ENCODE measurements around the gene ARHGEF37.

DNA sequence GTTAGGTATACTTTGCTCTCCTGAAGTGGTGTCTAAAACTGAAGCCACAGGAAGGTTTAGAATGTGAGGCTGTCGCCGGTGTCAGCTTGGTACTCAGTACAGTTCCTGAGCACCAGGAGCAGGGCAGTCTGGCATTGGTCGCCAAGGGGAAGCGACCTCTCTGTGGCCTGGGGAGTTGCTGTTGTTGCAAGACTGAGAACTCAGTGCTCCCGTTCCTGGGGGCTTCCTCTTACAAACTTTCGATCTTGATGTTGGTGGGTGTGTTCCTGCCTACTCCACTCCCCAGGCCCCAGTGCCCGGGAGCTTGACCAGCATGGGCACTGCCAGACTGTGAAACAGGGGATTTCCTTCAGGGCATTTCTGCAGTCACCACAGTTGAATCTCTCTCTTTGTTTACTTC, 96.4 kb downstream of the ARHGEF37 start:
- no peak for TF ChIP-seq EZH2phosphoT487 (IDR thresholded peaks at IDR 0.05; ENCODE audit: low read depth)
- TF ChIP-seq, protein P1, sequence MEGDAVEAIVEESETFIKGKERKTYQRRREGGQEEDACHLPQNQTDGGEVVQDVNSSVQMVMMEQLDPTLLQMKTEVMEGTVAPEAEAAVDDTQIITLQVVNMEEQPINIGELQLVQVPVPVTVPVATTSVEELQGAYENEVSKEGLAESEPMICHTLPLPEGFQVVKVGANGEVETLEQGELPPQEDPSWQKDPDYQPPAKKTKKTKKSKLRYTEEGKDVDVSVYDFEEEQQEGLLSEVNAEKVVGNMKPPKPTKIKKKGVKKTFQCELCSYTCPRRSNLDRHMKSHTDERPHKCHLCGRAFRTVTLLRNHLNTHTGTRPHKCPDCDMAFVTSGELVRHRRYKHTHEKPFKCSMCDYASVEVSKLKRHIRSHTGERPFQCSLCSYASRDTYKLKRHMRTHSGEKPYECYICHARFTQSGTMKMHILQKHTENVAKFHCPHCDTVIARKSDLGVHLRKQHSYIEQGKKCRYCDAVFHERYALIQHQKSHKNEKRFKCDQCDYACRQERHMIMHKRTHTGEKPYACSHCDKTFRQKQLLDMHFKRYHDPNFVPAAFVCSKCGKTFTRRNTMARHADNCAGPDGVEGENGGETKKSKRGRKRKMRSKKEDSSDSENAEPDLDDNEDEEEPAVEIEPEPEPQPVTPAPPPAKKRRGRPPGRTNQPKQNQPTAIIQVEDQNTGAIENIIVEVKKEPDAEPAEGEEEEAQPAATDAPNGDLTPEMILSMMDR (IDR thresholded peaks at IDR 0.05; ENCODE audit: low read depth, low read length): no peak
